Spleen (tissue), 7 donors: ENCODE data around the gene DMRT1.

Experiments used
- CTCF ChIP-seq, 11 experiments: fragments of 200-600 bp in 7 of 11; fragments of 450-650 bp in 4 of 11; sonication (generic) in 4 of 11; IDR thresholded peaks in 8 of 11; conservative IDR thresholded peaks in 3 of 11; 1 replicate in 7 of 11; 2 replicates in 4 of 11; pipeline versions ENCODE4 v1.4.0 to v1.8.0; 2016 to 2021; ENCODE audit warnings: antibody characterized with exemption in 11 of 11, inconsistent platforms in 4 of 11, mild to moderate bottlenecking in 1 of 11
- POLR2A ChIP-seq, 3 donors: fragments of 450-650 bp; IDR thresholded peaks; one replicate each; pipeline ENCODE4 v1.5.1; 2017; ENCODE audit warnings: antibody characterized with exemption in 3 of 3, mild to moderate bottlenecking in 1 of 3
- POLR2AphosphoS5 ChIP-seq, 3 donors: sonication (generic); formaldehyde crosslinking; IDR thresholded peaks; one replicate each; pipeline ENCODE4 v1.5.1; 2017; ENCODE audit warnings: antibody characterized with exemption in 3 of 3
- donor health status: DM: no; HTN: no; CAD: no; lungs with moderate emphysema.
- donor health status: DM: no; HTN: no; CAD: no.
- donor health status: DM: no; HTN: no; CAD: no.

- no peak for TF ChIP-seq CTCF (IDR thresholded peaks at IDR 0.05 in 8 of 11, conservative IDR thresholded peaks at IDR 0.05 in 3 of 11)
- no peak for TF ChIP-seq POLR2A (IDR thresholded peaks at IDR 0.05)
- TF ChIP-seq POLR2AphosphoS5 (IDR thresholded peaks at IDR 0.05): no peak
These were observed 131.2 kb downstream of the DMRT1 start for GRCh38 chr9:972501-973294.
